ENCODE measurements around the gene CDCA3.

GRCh38 chr12:6824085-6824775, 26.9 kb downstream of the CDCA3 start:
- TF ChIP-seq CTCF (IDR thresholded peaks at IDR 0.05; ENCODE audit: low read depth, low read length) = no peak
- TF ChIP-seq POLR2A (IDR thresholded peaks at IDR 0.05; ENCODE audit: extremely low read depth, insufficient read length) = no peak
- no peak for TF ChIP-seq MAX (IDR thresholded peaks at IDR 0.05; ENCODE audit: low read depth, low read length)
- TF ChIP-seq MYC (IDR thresholded peaks at IDR 0.05; ENCODE audit: low read depth, low read length) = no peak

Data from NB4 (cell line).